Measurements from ENCODE around the gene RIC1. TPM values are rescaled to one million over a fixed set of nuclear protein-coding genes. Genes with fewer than 3 reads are reported as not detected.

The RIC1 gene
- total and polyA plus RNA-seq, 9 of the 15 experiments (the other 6 are each of a cell fraction or from before 2014, with no cell fraction given): 3.2 to 25.8 (median 15.0) TPM

GRCh38 chr9:5633243-5633642 lies 4.3 kb downstream of the RIC1 start (continued):
- TF ChIP-seq ILF3 (IDR thresholded peaks at IDR 0.05; ENCODE audit: borderline replicate concordance) (no peak), ZKSCAN1 (IDR thresholded peaks at IDR 0.05; ENCODE audit: low read depth, low read length) (no peak), HOXB6 (CRISPR knock-in tag; IDR thresholded peaks at IDR 0.05; ENCODE audit: borderline replicate concordance) (no peak), BRD4 (IDR thresholded peaks at IDR 0.05) (no peak), GTF2B (IDR thresholded peaks at IDR 0.05; ENCODE audit: extremely low read depth, insufficient read length) (no peak), PREB (CRISPR knock-in tag; IDR thresholded peaks at IDR 0.05) (no peak), ZNF354B (CRISPR knock-in tag; IDR thresholded peaks at IDR 0.05) (no peak), ARID3B (CRISPR knock-in tag; IDR thresholded peaks at IDR 0.05; ENCODE audit: borderline replicate concordance) (no peak), BCL6 (CRISPR knock-in tag; IDR thresholded peaks at IDR 0.05) (no peak), ZEB2 (IDR thresholded peaks at IDR 0.05) (peak; percentile 59), RBM17 (IDR thresholded peaks at IDR 0.05; ENCODE audit: borderline replicate concordance, low read depth, low read length) (no peak), EGR1 (conservative IDR thresholded peaks at IDR 0.05) (no peak), RBFOX2 (IDR thresholded peaks at IDR 0.05; ENCODE audit: low read depth, low read length) (no peak), ZNF592 (IDR thresholded peaks at IDR 0.05) (peak; percentile 39; the same call in 1 of the 2 replicates), ZNF197 (CRISPR knock-in tag; IDR thresholded peaks at IDR 0.05; ENCODE audit: low read depth) (no peak), ZC3H8 (IDR thresholded peaks at IDR 0.05) (no peak), MAZ (CRISPR knock-in tag; conservative IDR thresholded peaks at IDR 0.05 in 1 of 2, IDR thresholded peaks at IDR 0.05 in 1 of 2) (no peak), ZNF3 (CRISPR knock-in tag; IDR thresholded peaks at IDR 0.05) (no peak)
